ENCODE results near the gene MINDY4B.
A peak's percentile ranks its signal among the peaks of the same experiment; 100 is the strongest.

DNA sequence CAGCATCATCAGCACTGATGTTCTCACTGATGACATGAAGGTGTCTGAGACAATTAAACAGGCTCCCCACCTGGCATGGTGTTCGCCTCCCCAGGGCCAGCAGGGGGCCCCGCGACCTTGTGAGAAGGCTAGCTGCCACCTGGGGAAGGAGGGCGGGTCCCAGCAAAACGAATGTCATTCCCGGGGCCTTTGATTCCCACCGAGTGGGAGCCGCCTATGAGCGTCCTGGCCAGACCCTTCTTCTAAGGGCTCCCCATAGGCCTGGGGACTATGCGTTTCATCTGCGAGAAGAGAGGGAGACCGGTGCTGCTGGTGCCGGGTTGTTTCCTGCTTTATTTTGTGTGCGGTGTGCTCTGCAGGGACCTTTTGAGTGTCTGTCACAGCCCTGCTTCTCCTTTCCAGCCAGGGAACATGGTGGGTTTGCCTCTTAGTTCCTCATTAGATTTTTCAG, 20.5 kb upstream of the MINDY4B start:
- TF ChIP-seq, protein P1, sequence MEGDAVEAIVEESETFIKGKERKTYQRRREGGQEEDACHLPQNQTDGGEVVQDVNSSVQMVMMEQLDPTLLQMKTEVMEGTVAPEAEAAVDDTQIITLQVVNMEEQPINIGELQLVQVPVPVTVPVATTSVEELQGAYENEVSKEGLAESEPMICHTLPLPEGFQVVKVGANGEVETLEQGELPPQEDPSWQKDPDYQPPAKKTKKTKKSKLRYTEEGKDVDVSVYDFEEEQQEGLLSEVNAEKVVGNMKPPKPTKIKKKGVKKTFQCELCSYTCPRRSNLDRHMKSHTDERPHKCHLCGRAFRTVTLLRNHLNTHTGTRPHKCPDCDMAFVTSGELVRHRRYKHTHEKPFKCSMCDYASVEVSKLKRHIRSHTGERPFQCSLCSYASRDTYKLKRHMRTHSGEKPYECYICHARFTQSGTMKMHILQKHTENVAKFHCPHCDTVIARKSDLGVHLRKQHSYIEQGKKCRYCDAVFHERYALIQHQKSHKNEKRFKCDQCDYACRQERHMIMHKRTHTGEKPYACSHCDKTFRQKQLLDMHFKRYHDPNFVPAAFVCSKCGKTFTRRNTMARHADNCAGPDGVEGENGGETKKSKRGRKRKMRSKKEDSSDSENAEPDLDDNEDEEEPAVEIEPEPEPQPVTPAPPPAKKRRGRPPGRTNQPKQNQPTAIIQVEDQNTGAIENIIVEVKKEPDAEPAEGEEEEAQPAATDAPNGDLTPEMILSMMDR (IDR thresholded peaks at IDR 0.05): peak; percentile 13 to 72 (median 57)
- TF ChIP-seq POLR2A (IDR thresholded peaks at IDR 0.05): no peak
